GM12878 (cell line): Measurements from ENCODE around the gene KCNJ18. TPM values are rescaled to one million over a fixed set of nuclear protein-coding genes. Genes with fewer than 3 reads are reported as not detected.
"Not testable (repeated sequence)": the region's sequence is repeated elsewhere in the genome, so short reads cannot be mapped to it uniquely, and the experiment has no call there.

Experiments
- ATAC-seq: fragments of 200-7000 bp; cut with Tn5 transposase; 3 replicates; pipeline ENCODE4 v1.9.1; 2020; ENCODE audit warnings: mild to moderate bottlenecking, moderate library complexity
- BruUV-seq: library from RNA; stranded (reverse); fragments of 400-500 nt; replicated peaks from 2 replicates; lab custom pipeline; 2021; lab: Mats Ljungman, UMichigan
- CTCF ChIA-PET: fragments of 300-600 bp; sonication (Branson Sonifier 250); formaldehyde crosslinking; extraction: SDS; loops from one replicate; lab custom pipeline; 2021; ENCODE audit warnings: inconsistent platforms; lab: Yijun Ruan, JAX
- POLR2A ChIA-PET: fragments of 350-600 bp; formaldehyde crosslinking; extraction: SDS; loops from one replicate; lab custom pipeline; 2021; ENCODE audit warnings: inconsistent platforms; lab: Charles Lee
- RAD21 ChIA-PET: fragments of 300-600 bp; sonication (Branson Sonifier 250); formaldehyde crosslinking; loops from one replicate; lab custom pipeline; 2023; ENCODE audit warnings: antibody characterized with exemption; ENCODE audit not compliant: unreplicated experiment; lab: Charles Lee
- SMC1A ChIA-PET: fragments of 300-600 bp; sonication (Branson Sonifier 250); formaldehyde crosslinking; loops from one replicate; lab custom pipeline; 2023; ENCODE audit not compliant: unreplicated experiment, uncharacterized antibody; lab: Charles Lee
- DNase-seq: peaks from one replicate; pipeline ENCODE4 v3.0.0-alpha.2; 2011; ENCODE audit warnings: low read depth, low spot score
- FAIRE-seq: peaks from 3 replicates; lab custom pipeline; 2011; peaks lifted over from hg19 to GRCh38; lab: Jason Lieb, UNC
- H2AFZ ChIP-seq: 2 replicates; pipeline ENCODE4 v1.6.0; 2011; ENCODE audit warnings: low read depth, low read length, control low read depth; ENCODE audit not compliant: control insufficient read depth
- H3K27ac ChIP-seq: 2 replicates; pipeline ENCODE4 v1.5.1; 2011; ENCODE audit warnings: control low read depth; ENCODE audit not compliant: control insufficient read depth, insufficient read depth
- H3K27me3 ChIP-seq, 2 experiments: replicated peaks in 1 of 2; 2 replicates each; pipeline versions ENCODE4 v1.6.0 to v1.6.1; 2011; ENCODE audit warnings: low read length in 1 of 2; ENCODE audit not compliant: control insufficient read depth in 2 of 2, insufficient read depth in 2 of 2
- H3K36me3 ChIP-seq, 2 experiments: 2 replicates each; pipeline ENCODE4 v1.5.1; 2011; ENCODE audit warnings: low read length in 1 of 2; ENCODE audit not compliant: control insufficient read depth in 2 of 2, insufficient read depth in 2 of 2
- H3K4me1 ChIP-seq: 2 replicates; pipeline ENCODE4 v1.6.1; 2011; ENCODE audit warnings: mild to moderate bottlenecking, low read length, moderate library complexity, mixed read lengths; ENCODE audit not compliant: control insufficient read depth, insufficient read depth
- H3K4me2 ChIP-seq: 2 replicates; pipeline ENCODE4 v1.6.0; 2011; ENCODE audit warnings: control low read depth; ENCODE audit not compliant: control insufficient read depth, insufficient read depth
- H3K4me3 ChIP-seq: fragments of 200-600 bp; sonication (generic); 2 replicates; pipeline ENCODE4 v1.5.1; 2016
- H3K79me2 ChIP-seq: 2 replicates; pipeline ENCODE4 v1.6.0; 2011; ENCODE audit warnings: low read length; ENCODE audit not compliant: control insufficient read depth, insufficient read depth
- H3K9ac ChIP-seq: 2 replicates; pipeline ENCODE4 v1.8.0; 2011; ENCODE audit warnings: low read length, control low read depth, mixed read lengths; ENCODE audit not compliant: control insufficient read depth, insufficient read depth
- H3K9me3 ChIP-seq: replicated peaks from 3 replicates; pipeline ENCODE4 v1.5.1; 2011; ENCODE audit warnings: mild to moderate bottlenecking, low read length; ENCODE audit not compliant: control insufficient read depth, insufficient read depth
- H4K20me1 ChIP-seq: 2 replicates; pipeline ENCODE4 v1.6.0; 2011; ENCODE audit not compliant: control insufficient read depth, insufficient read depth
- WGBS: methylation state at CpG from one replicate; pipeline ENCODE4 v1.1.6; 2016; ENCODE audit warnings: low lambda C conversion rate; ENCODE audit not compliant: insufficient replicate concordance, insufficient coverage; ENCODE audit errors: missing lambda C conversion rate; 5-methylcytosine and 5-hydroxymethylcytosine counted together
- in situ Hi-C: fragments of 300-500 bp; cut with MboI; formaldehyde crosslinking; loops from 9 replicates; pipeline ENCODE4 v1.14.3; 2018; ENCODE audit warnings: mixed read lengths
- intact Hi-C: fragments of 100-400 bp; cut with micrococcal nuclease; formaldehyde crosslinking; loops from one replicate; pipeline ENCODE4 v1.14.2; 2022; ENCODE audit not compliant: unreplicated experiment
- polyA plus RNA-seq, 11 experiments: library from polyadenylated mRNA; depleted of rRNA in 4 of 11; unstranded in 6 of 11; stranded (reverse) in 5 of 11; fragments of >200 nt; fragmentation: Nextera tagmentation in 4 of 11; fragmentation: Illumina TruSeq in 1 of 11; extraction: Ambion mirVana in 4 of 11; extraction: Trizol in 1 of 11; gene quantifications; 1 replicate in 1 of 11; 2 replicates in 10 of 11; pipeline versions ENCODE4 v1.2.1 to v1.2.3, GENCODE V29; 2011 to 2016; ENCODE audit warnings: inconsistent platforms in 2 of 11, missing spikeins in 2 of 11, low read depth in 1 of 11
- total RNA-seq, 4 experiments: library from RNA; depleted of rRNA in 3 of 4; stranded (reverse); fragments of >200 nt in 3 of 4; fragmentation: Illumina TruSeq in 1 of 4; extraction: Trizol in 1 of 4; gene quantifications; 2 replicates each; pipeline versions ENCODE4 v1.2.1 to v1.2.3, GENCODE V29; 2013 to 2021

The KCNJ18 gene
- total and polyA plus RNA-seq, 10 of the 15 experiments (the other 5 are each of a cell fraction or from before 2014, with no cell fraction given): not detected

- SMC1A ChIA-PET, BruUV-seq, RAD21 ChIA-PET, H4K20me1 ChIP-seq, FAIRE-seq, H3K4me2 ChIP-seq, DNase-seq, H3K79me2 ChIP-seq, H3K27me3 ChIP-seq, H2AFZ ChIP-seq, H3K36me3 ChIP-seq, H3K27ac ChIP-seq, H3K4me1 ChIP-seq, H3K9ac ChIP-seq, intact Hi-C loops, H3K4me3 ChIP-seq, CTCF ChIA-PET, POLR2A ChIA-PET, H3K9me3 ChIP-seq, ATAC-seq: not testable (repeated sequence)
- WGBS: 52% methylated on average over 1 of the region's 1 CpG
- in situ Hi-C loops: loop anchor here (25.0 kb wide), 6 partner anchors 101 to 926 kb away; no protein-coding TSS in a partner anchor
These were observed 30.9 kb upstream of the KCNJ18 start for GRCh38 chr17:21661455-21661854.

GRCh38 chr17:21663166-21663565 is 29.2 kb upstream of the KCNJ18 start:
- H3K9ac ChIP-seq, BruUV-seq, H2AFZ ChIP-seq, H3K4me2 ChIP-seq, RAD21 ChIA-PET, H3K4me3 ChIP-seq, H4K20me1 ChIP-seq, H3K9me3 ChIP-seq, H3K4me1 ChIP-seq, H3K27ac ChIP-seq, ATAC-seq, H3K27me3 ChIP-seq, FAIRE-seq, H3K79me2 ChIP-seq, CTCF ChIA-PET, SMC1A ChIA-PET, intact Hi-C loops, DNase-seq, POLR2A ChIA-PET, H3K36me3 ChIP-seq: not testable (repeated sequence)
- 25% methylated on average over 3 of the region's 3 CpGs for WGBS
- in situ Hi-C loops: loop anchor here (25.0 kb wide), 6 partner anchors 99 to 924 kb away; no protein-coding TSS in a partner anchor

- POLR2A ChIA-PET, H3K9me3 ChIP-seq, H3K4me1 ChIP-seq, BruUV-seq, H4K20me1 ChIP-seq, intact Hi-C loops, RAD21 ChIA-PET, H3K9ac ChIP-seq, SMC1A ChIA-PET, H3K79me2 ChIP-seq, H3K36me3 ChIP-seq, DNase-seq, H3K4me2 ChIP-seq, FAIRE-seq, ATAC-seq, H2AFZ ChIP-seq, CTCF ChIA-PET, H3K27me3 ChIP-seq, H3K27ac ChIP-seq, H3K4me3 ChIP-seq: not testable (repeated sequence)
- in situ Hi-C loops: loop anchor here (25.0 kb wide), 6 partner anchors 98 to 923 kb away; no protein-coding TSS in a partner anchor
- 22% methylated on average over 7 of the region's 7 CpGs for WGBS
These were observed 28.5 kb upstream of the KCNJ18 start for GRCh38 chr17:21663614-21664474.

GRCh38 chr17:21665171-21665570 is 27.2 kb upstream of the KCNJ18 start:
- intact Hi-C loops, H3K79me2 ChIP-seq, H4K20me1 ChIP-seq, H3K4me1 ChIP-seq, ATAC-seq, H3K9me3 ChIP-seq, H3K27me3 ChIP-seq, H3K36me3 ChIP-seq, CTCF ChIA-PET, FAIRE-seq, SMC1A ChIA-PET, H3K9ac ChIP-seq, POLR2A ChIA-PET, H3K4me2 ChIP-seq, DNase-seq, H3K4me3 ChIP-seq, H3K27ac ChIP-seq, H2AFZ ChIP-seq, RAD21 ChIA-PET, BruUV-seq: not testable (repeated sequence)
- in situ Hi-C loops: loop anchor here (25.0 kb wide), 6 partner anchors 97 to 922 kb away; no protein-coding TSS in a partner anchor
- 0% methylated on average over 1 of the region's 1 CpG for WGBS
